ENCODE data around the gene ACSF3.

ACSF3 gene

GRCh38 chr16:89173174-89173921 lies 79.7 kb downstream of the ACSF3 start:
- DNase-seq (ENCODE audit: low read depth) = no peak
- no peak overlapping the region for H3K4me3 ChIP-seq (ENCODE audit: low read depth, low read length)
- no peak for TF ChIP-seq CTCF (conservative IDR thresholded peaks at IDR 0.05; ENCODE audit: low read depth, low read length)

- no peak overlapping the region for H3K4me3 ChIP-seq (ENCODE audit: low read depth, low read length)
- no peak for TF ChIP-seq CTCF (conservative IDR thresholded peaks at IDR 0.05; ENCODE audit: low read depth, low read length)
- DNase-seq (ENCODE audit: low read depth) = no peak
Measured at GRCh38 chr16:89174055-89174827, 80.6 kb downstream of the ACSF3 start.

- no peak for TF ChIP-seq CTCF (conservative IDR thresholded peaks at IDR 0.05; ENCODE audit: low read depth, low read length)
- no peak overlapping the region for H3K4me3 ChIP-seq (ENCODE audit: low read depth, low read length)
- DNase-seq (ENCODE audit: low read depth) = no peak
Measured at GRCh38 chr16:89174877-89175276, 81.2 kb downstream of the ACSF3 start.

- H3K4me3 ChIP-seq (ENCODE audit: low read depth, low read length) = no peak overlapping the region
- no peak for TF ChIP-seq CTCF (conservative IDR thresholded peaks at IDR 0.05; ENCODE audit: low read depth, low read length)
- DNase-seq (ENCODE audit: low read depth) = no peak
Measured at GRCh38 chr16:89175280-89176146, 81.9 kb downstream of the ACSF3 start.

GRCh38 chr16:89176147-89176690 lies 82.6 kb downstream of the ACSF3 start:
- no peak for TF ChIP-seq CTCF (conservative IDR thresholded peaks at IDR 0.05; ENCODE audit: low read depth, low read length)
- no peak overlapping the region for H3K4me3 ChIP-seq (ENCODE audit: low read depth, low read length)
- no peak for DNase-seq (ENCODE audit: low read depth)

GRCh38 chr16:89176717-89177116 lies 83.1 kb downstream of the ACSF3 start:
- TF ChIP-seq CTCF (conservative IDR thresholded peaks at IDR 0.05; ENCODE audit: low read depth, low read length) = no peak
- no peak for DNase-seq (ENCODE audit: low read depth)
- no peak overlapping the region for H3K4me3 ChIP-seq (ENCODE audit: low read depth, low read length)
